Measurements from ENCODE around the gene RNPEPL1.

RNPEPL1 gene

GRCh38 chr2:240605867-240606743 is 37.8 kb downstream of the RNPEPL1 start:
- DNase-seq: no peak

GRCh38 chr2:240611601-240612210 is 43.4 kb downstream of the RNPEPL1 start:
- DNase-seq: peak; percentile 40

GRCh38 chr2:240613781-240614180 is 45.5 kb downstream of the RNPEPL1 start:
- DNase-seq: no peak

GRCh38 chr2:240614391-240614790 is 46.1 kb downstream of the RNPEPL1 start:
- no peak for DNase-seq

GRCh38 chr2:240615396-240615795 is 47.1 kb downstream of the RNPEPL1 start:
- peak; percentile 79 for DNase-seq

GRCh38 chr2:240615820-240616547 is 47.7 kb downstream of the RNPEPL1 start:
- peak; percentile 81 for DNase-seq

- peak; percentile 3 for DNase-seq
Measured at GRCh38 chr2:240616860-240617666, 48.8 kb downstream of the RNPEPL1 start.

- no peak for DNase-seq
Measured at GRCh38 chr2:240618776-240619175, 50.5 kb downstream of the RNPEPL1 start.

GRCh38 chr2:240619506-240620148 is 51.3 kb downstream of the RNPEPL1 start:
- no peak for DNase-seq

- no peak for DNase-seq
Measured at GRCh38 chr2:240620149-240620731, 52.0 kb downstream of the RNPEPL1 start.

- DNase-seq: no peak
Measured at GRCh38 chr2:240620859-240621258, 52.6 kb downstream of the RNPEPL1 start.

GRCh38 chr2:240622060-240622411 is 53.8 kb downstream of the RNPEPL1 start:
- DNase-seq: no peak

GRCh38 chr2:240622531-240623235 is 54.4 kb downstream of the RNPEPL1 start:
- peak; percentile 27 for DNase-seq

- no peak for DNase-seq
Measured at GRCh38 chr2:240623531-240624010, 55.3 kb downstream of the RNPEPL1 start.

GRCh38 chr2:240624011-240624949 is 56.0 kb downstream of the RNPEPL1 start:
- no peak for DNase-seq

GRCh38 chr2:240624950-240625621 is 56.8 kb downstream of the RNPEPL1 start, which contains the start of gene GPR35:
GPR35 (plus strand) TSS chr2:240625480; CDS start chr2:240629953, 4,473 bp downstream.
- peak; percentile 84 for DNase-seq

- DNase-seq: no peak
Measured at GRCh38 chr2:240626531-240627300, 58.4 kb downstream of the RNPEPL1 start.
